H1 (cell line): ENCODE results near the gene DCDC2. TPM values are rescaled to one million over a fixed set of nuclear protein-coding genes. Genes with fewer than 3 reads are reported as not detected.

Experiments
- KDM1A ChIP-seq: fragments of 200-600, 300-600 bp; sonication (generic); IDR thresholded peaks from 2 replicates; pipeline ENCODE4 v1.7.1; 2016; ENCODE audit warnings: mild to moderate bottlenecking, low read length, borderline replicate concordance
- NANOG ChIP-seq: IDR thresholded peaks from 2 replicates; pipeline ENCODE4 v1.6.1; 2011; ENCODE audit warnings: low read length, low read depth, mild to moderate bottlenecking, inconsistent platforms; ENCODE audit not compliant: insufficient read depth, poor library complexity, severe bottlenecking
- RBBP5 ChIP-seq: IDR thresholded peaks from 2 replicates; pipeline ENCODE4 v1.7.1; 2012; ENCODE audit warnings: low read depth, mild to moderate bottlenecking, inconsistent platforms, low read length, moderate library complexity, borderline replicate concordance
- SIX5 ChIP-seq: IDR thresholded peaks from 2 replicates; pipeline ENCODE4 v1.6.1; 2011; ENCODE audit warnings: mild to moderate bottlenecking, low read depth, low read length
- SP1 ChIP-seq: IDR thresholded peaks from 2 replicates; pipeline ENCODE4 v1.6.1; 2011; ENCODE audit warnings: low read depth, low read length
- TBP ChIP-seq: IDR thresholded peaks from 2 replicates; pipeline ENCODE4 v1.6.1; 2011; ENCODE audit warnings: low read depth, low read length, improper control_type of control experiment
- YY1 ChIP-seq: IDR thresholded peaks from 2 replicates; pipeline ENCODE4 v1.6.1; 2011; ENCODE audit warnings: low read depth, mild to moderate bottlenecking, low read length
- polyA plus RNA-seq, 7 experiments: library from polyadenylated mRNA; depleted of rRNA in 3 of 7; stranded (reverse) in 5 of 7; unstranded in 2 of 7; fragments of >200 nt in 5 of 7; fragments of 200-250 nt in 2 of 7; gene quantifications; 1 replicate in 5 of 7; 2 replicates in 1 of 7; 4 replicates in 1 of 7; pipeline versions ENCODE4 v1.2.1 to v1.2.3, GENCODE V29; 2011 to 2013; ENCODE audit warnings: missing spikeins in 2 of 7, mixed read lengths in 2 of 7
- total RNA-seq: library from RNA; stranded (reverse); fragmentation: NEBNext Ultra II Directional; extraction: Animal tissue kit (Norgen Biotek cat#: 25700); gene quantifications from 2 replicates; pipeline ENCODE4 v1.2.1, GENCODE V29; 2021

Gene DCDC2
- total and polyA plus RNA-seq, 2 of the 8 experiments (the other 6 are each of a cell fraction or from before 2014, with no cell fraction given) = 0.03 to 0.15 TPM

DNA sequence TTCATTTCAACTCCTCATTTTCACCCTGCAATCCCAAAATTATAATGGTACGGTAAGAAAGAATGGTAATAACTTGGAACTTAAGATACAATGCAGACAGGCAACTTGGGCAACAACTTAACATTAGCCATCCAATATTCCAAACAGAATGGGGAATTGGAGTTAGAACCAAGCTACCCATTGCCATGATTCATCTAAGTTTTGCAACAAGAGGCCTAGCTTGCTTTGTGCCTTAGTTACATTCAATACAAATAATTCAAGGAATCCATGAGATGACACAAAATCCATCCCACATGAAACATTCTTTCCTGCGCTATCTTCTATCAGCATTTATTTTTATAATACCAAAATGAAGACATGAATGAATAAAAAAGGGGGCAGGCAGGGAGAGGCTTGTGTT is 28.4 kb downstream of the DCDC2 start (continued):
- no peak for TF ChIP-seq SIX5
- no peak for TF ChIP-seq SP1
- TF ChIP-seq RBBP5 = no peak
- TF ChIP-seq KDM1A = no peak
- no peak for TF ChIP-seq TBP
- TF ChIP-seq NANOG = no peak
- TF ChIP-seq YY1 = no peak
- TF ChIP-seq, all 59 proteins: peak for 0
